GM12891 (cell line): Measurements from ENCODE around the gene FAM83G.
"Not testable (repeated sequence)": the region's sequence is repeated elsewhere in the genome, so short reads cannot be mapped to it uniquely, and the experiment has no call there.

Source experiments
- DNase-seq: peaks from one replicate; pipeline ENCODE4 v3.0.0; 2011; ENCODE audit warnings: low spot score; ENCODE audit not compliant: insufficient read length
- FAIRE-seq: peaks from 2 replicates; lab custom pipeline; 2011; peaks lifted over from hg19 to GRCh38; lab: Jason Lieb, UNC
- PAX5 ChIP-seq: IDR thresholded peaks from 2 replicates; pipeline ENCODE4 v1.6.1; 2011; ENCODE audit warnings: low read length, moderate library complexity, mild to moderate bottlenecking; ENCODE audit not compliant: insufficient read depth, severe bottlenecking
- POLR2A ChIP-seq: IDR thresholded peaks from 2 replicates; pipeline ENCODE4 v1.6.1; 2011; ENCODE audit warnings: low read depth, low read length, control low read depth
- POLR2AphosphoS5 ChIP-seq: IDR thresholded peaks from 2 replicates; pipeline ENCODE4 v1.6.1; 2011; ENCODE audit warnings: low read depth, low read length, control low read depth
- POU2F2 ChIP-seq: IDR thresholded peaks from 2 replicates; pipeline ENCODE4 v1.6.1; 2011; ENCODE audit warnings: low read depth, mild to moderate bottlenecking, control low read depth, low read length, moderate library complexity
- SPI1 ChIP-seq: IDR thresholded peaks from 2 replicates; pipeline ENCODE4 v1.6.1; 2011; ENCODE audit warnings: low read depth, low read length, control low read depth
- TAF1 ChIP-seq: IDR thresholded peaks from 2 replicates; pipeline ENCODE4 v1.6.1; 2011; ENCODE audit warnings: low read depth, low read length, control low read depth

The FAM83G gene

GRCh38 chr17:18933102-18934058 lies 71.2 kb downstream of the FAM83G start:
- TF ChIP-seq SPI1 (peak; percentile 78), POLR2A (no peak), POU2F2 (no peak), POLR2AphosphoS5 (no peak)
- peak; percentile 79 for FAIRE-seq
- DNase-seq, result no peak

- FAIRE-seq (peak; percentile 9), DNase-seq (no peak)
- TF ChIP-seq POLR2A (0 out of 2 replicates have a peak, but pooled peaks have one; percentile 32), POLR2AphosphoS5 (peak; percentile 49), POU2F2 (no peak)
Measured at GRCh38 chr17:18932360-18933055, 72.1 kb downstream of the FAM83G start.

GRCh38 chr17:18928628-18929125 lies 75.9 kb downstream of the FAM83G start:
- no peak for DNase-seq
- TF ChIP-seq PAX5, result no peak
- no peak for TF ChIP-seq POU2F2
- no peak for TF ChIP-seq SPI1
- TF ChIP-seq TAF1, result no peak
- no peak for TF ChIP-seq POLR2AphosphoS5
- no peak for TF ChIP-seq POLR2A
- FAIRE-seq, result no peak

- FAIRE-seq (no peak), DNase-seq (no peak)
- TF ChIP-seq SPI1 (no peak), PAX5 (no peak), POLR2A (no peak), POU2F2 (no peak), POLR2AphosphoS5 (no peak), TAF1 (no peak)
Measured at GRCh38 chr17:18925187-18925586, 79.4 kb downstream of the FAM83G start.

GRCh38 chr17:18922596-18922995 lies 82.0 kb downstream of the FAM83G start:
- DNase-seq, FAIRE-seq: not testable (repeated sequence)

- FAIRE-seq, result peak; percentile 95
- no peak for DNase-seq
- TF ChIP-seq PAX5 (no peak), POU2F2 (0 out of 2 replicates have a peak, but pooled peaks have one; percentile 33), SPI1 (peak; percentile 95)
Measured at GRCh38 chr17:18921912-18922451, 82.6 kb downstream of the FAM83G start.

- DNase-seq, result no peak
- FAIRE-seq, result peak; percentile 83
Measured at GRCh38 chr17:18921485-18921884, 83.1 kb downstream of the FAM83G start.

GRCh38 chr17:18920911-18921441 lies 83.6 kb downstream of the FAM83G start:
- DNase-seq, result no peak
- TF ChIP-seq TAF1 (no peak), POLR2AphosphoS5 (peak; percentile 44; the same call in 1 of the 2 replicates), PAX5 (no peak), SPI1 (no peak), POLR2A (peak; percentile 74), POU2F2 (no peak)
- peak; percentile 75 for FAIRE-seq

More at GRCh38 chr17:18921485-18921884, 83.1 kb downstream of the FAM83G start:
- TF ChIP-seq TAF1, result no peak
- TF ChIP-seq POLR2AphosphoS5, result no peak
- TF ChIP-seq POU2F2, result no peak
- TF ChIP-seq POLR2A, result no peak
- TF ChIP-seq PAX5, result no peak
- TF ChIP-seq SPI1, result no peak

- FAIRE-seq, result peak; percentile 26
Measured at GRCh38 chr17:18919963-18920362, 84.6 kb downstream of the FAM83G start.

More at GRCh38 chr17:18919963-18920362, 84.6 kb downstream of the FAM83G start:
- TF ChIP-seq SPI1 (no peak), TAF1 (no peak), POU2F2 (no peak), POLR2A (no peak), POLR2AphosphoS5 (no peak), PAX5 (no peak)
- no peak for DNase-seq
